ENCODE results near the gene KRTCAP2.
"Not testable (repeated sequence)": the region's sequence is repeated elsewhere in the genome, so short reads cannot be mapped to it uniquely, and the experiment has no call there.

KRTCAP2 gene

GRCh38 chr1:155198547-155198906, 25.4 kb upstream of the KRTCAP2 start:
- no peak for DNase-seq

DNA sequence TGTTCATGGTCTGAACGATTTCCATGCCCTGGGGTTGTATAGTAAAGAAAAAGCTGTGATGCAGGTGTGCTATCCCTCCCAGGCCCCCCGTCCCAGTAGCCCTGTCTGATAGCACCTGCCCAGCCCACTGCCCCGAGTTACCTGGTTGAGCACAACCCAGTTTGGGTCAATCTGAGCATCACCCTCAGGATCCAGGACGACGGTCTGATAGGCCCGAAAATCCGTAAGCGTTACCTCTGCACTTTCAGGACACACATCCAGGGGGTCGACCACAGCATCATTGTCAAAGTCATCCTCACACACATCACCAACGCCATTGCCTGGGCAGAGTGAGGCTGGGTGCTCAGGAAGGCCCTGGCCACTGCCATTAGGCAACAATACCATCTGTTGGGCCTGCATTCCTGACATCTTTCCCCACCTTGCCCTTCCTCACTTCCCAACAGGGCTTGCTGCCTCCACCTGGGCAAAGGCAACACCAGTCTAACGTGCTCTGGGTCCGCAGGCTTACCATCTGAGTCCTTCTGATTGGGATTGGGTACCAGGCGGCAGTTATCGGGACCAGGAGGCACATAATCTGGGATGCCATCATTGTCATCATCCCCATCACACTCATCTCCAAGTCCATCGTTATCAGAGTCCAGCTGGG, 24.9 kb upstream of the KRTCAP2 start:
- no peak for DNase-seq

DNA sequence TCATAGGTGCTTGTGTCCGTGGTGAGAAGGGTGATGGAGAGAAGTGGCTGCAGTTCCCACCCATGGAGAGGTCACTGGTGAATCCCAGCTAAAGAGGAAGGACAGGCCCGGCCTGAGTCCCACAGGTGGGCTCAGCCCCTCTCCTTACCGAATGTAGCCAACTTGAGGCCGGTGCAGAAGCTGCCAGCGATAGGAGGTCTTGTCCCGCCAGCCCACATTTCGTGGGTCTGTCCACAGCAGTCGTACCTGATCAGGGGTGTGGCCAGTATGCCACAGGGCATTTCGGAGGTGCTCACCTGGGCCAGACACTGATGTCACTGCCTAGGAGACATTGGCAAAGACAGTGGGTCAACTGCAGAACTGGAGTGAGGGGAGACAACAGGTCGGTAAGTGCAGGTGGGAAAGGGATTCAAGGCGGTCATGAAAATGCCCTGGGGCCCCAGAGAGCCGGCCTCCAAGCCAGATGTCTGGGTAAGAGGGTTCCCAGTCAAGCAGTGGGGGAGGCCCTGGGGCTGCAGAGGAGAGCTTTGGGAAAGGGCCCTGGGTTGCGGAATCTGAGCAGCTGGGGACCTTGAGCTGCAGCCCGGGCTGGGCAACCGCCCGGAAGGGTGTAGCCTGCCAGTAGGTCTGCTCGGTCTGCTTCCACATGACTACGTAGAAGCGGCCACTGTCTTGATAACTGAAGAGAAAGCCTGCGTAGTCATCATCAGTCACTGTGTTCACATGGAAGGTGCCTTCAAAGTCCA, 24.0 kb upstream of the KRTCAP2 start:
- no peak for DNase-seq

DNA sequence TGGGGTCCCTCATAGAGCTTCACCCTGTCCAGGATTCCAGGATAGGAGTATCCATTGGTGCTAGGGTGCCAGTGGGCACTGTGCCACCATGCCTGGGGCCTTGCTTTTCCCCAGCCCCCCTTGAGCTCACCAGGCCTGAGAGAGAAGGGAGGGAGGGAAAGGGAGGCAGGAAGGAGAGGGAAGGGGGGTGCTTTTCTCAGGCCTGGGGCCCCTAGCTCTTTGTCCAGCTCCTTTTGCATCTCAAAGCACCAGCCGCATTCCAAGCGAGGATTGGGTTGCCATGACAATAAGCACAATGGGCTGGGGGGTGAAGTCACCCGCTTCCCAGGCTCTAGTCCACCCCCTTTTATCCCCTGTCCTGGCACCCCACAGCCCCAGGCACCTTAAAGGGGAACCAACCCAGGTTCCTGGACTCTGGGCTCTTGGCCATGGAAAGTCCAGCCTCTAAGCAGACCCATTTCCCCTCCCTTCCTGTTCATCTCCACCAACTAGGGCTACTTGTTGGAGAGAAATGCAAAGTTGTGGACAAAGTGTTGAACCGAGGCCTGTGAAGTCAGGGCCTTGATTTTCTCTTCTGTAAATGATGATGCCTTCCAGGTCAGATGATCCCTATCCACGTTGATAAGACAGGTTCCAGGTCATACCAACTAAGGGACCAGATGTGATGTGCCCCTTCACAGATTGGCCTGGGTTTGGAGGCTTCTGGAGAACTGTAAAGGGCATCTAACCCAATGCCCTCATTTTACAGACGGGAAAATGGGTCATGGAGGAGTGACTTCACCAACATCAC, 23.2 kb upstream of the KRTCAP2 start:
- no peak for DNase-seq

- DNase-seq, result no peak
These were observed 22.3 kb upstream of the KRTCAP2 start for GRCh38 chr1:155195201-155196102.

DNA sequence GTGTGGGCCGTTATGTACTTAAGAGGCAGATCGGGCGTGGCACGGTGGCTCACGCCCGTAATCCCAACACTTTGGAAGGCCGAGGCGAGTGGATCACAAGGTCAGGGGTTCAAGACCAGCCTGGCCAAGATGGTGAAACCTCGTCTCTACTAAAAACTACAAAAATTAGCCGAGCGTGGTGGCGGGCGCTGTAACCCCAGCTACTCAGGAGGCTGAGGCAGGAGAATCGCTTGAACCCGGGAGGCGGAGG, 20.8 kb upstream of the KRTCAP2 start:
- DNase-seq, result not testable (repeated sequence)

- DNase-seq, result peak; percentile 89
These were observed 20.3 kb upstream of the KRTCAP2 start for GRCh38 chr1:155193275-155193990.

DNA sequence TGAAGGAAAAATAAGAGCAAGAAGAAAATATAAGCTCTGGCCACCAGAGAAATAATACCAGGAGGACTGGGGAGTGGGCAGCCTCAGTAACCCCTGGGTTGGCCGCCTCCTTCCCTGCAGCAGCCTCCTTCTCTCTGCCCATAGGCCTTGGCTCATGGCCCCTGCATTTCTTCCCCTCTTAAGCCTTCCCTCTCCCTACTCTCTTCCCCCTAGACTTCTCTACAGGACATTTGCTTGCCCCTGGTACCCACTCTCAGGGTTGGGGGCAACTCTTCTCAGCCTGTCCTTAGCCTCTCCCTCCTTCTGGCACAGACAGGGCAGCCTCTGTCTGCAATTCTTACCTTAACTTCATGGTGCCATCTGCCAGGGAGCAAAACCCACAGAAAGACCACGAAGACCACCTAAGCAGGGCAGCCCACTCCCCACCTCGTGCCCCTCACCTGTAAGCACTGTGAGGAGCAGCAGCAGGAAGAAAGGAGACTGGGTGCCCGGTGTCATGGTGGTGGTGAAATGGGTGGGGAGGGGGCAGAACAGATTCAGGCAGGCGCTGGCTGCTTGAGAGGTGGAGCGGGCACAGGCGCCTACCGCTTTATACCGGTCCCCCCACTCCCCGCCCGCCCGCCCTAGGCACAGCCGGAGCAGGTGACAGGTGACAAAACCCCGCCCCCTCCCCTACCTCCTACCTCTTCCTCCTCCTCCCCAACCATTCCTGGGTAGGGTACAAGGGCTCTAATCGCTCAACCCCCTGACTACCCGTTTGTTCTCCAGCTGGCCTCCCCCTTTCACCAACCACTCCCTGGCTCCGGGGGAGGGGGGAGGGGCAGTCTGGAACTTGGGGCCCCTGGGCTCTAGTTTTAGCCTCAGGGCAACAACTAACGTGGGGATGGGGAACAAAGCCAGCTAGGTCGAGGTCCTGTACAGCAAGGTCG, 19.5 kb upstream of the KRTCAP2 start:
- no peak for DNase-seq

DNA sequence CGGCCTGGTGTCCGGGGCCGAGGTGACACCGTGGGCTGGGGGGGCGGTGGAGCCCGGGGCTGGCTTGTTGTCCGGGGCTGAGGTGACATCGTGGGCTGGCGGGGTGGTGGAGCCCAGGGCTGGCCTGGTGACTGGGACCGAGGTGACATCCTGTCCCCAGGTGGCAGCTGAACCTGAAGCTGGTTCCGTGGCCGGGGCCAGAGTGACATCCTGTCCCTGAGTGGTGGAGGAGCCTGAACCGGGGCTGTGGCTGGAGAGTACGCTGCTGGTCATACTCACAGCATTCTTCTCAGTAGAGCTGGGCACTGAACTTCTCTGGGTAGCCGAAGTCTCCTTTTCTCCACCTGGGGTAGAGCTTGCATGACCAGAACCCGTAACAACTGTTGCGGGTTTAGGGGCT, 18.8 kb upstream of the KRTCAP2 start:
- no peak for DNase-seq

GRCh38 chr1:155189926-155190325, 16.8 kb upstream of the KRTCAP2 start:
- not testable (repeated sequence) for DNase-seq

DNA sequence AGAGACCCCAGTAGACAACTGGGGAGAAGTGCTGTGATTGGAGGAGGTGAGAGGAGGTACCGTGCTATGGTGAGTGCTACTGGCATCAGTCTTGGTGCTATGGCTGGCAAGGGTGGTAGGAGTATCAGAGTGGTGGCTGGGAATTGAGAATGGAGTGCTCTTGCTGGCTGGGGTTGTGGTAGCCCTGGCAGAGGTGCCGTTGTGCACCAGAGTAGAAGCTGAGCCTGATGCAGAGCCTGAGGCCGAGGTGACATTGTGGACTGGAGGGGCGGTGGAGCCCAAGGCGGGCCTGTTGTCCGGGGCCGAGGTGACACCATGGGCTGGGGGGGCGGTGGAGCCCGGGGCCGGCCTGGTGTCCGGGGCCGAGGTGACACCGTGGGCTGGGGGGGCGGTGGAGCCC, 15.2 kb upstream of the KRTCAP2 start:
- no peak for DNase-seq

DNA sequence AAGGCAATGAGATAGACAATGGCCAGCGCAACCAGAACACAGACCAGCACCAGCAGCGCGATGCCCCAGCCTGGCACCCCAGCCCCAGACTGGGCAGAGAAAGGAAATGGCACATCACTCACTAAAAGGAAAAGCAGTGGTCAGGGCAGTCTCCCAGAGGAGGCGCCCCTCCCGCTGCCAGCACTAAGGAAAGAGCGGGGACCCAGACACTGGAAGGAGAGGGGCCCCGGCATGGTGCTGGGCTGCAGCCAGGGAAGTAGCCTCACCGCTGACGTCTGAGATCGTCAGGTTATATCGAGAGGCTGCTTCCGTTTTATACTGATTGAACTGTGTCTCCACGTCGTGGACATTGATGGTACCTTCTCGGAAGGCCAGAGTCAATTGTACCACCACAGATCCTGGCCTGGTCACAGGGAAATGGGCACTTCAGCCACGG, 14.4 kb upstream of the KRTCAP2 start:
- DNase-seq, result no peak

DNA sequence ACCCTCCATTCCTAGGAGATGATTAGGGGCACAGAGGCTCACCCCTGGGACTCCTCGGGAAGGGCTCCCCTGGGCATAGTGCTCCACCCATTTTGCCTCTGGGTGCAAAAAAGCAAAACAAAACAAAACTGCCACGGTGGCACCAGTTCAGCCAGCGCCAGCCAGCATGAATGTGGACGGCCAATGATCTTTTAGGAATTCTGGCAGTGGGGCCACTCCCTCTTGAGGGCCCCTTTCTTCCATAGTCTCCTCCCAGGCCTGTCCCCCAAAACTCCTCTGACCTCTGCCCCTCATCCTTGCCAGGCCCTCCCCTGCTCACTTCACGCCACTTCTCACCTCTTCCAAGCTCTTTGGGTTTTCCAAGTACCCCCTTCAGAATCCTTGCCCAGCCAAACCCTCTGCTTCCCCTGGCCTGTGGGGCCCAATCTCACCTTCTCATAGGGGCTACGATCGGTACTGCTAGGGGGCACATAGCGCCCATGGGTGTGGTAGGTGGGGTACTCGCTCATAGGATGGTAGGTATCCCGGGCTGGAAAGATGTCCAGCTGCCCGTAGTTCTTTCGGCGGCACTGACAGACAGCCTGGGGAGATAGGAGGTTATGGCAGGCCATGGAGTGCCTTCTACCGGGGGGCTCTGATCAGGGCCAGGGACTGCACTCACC, 13.8 kb upstream of the KRTCAP2 start:
- DNase-seq, result no peak

- no peak for DNase-seq
These were observed 13.1 kb upstream of the KRTCAP2 start for GRCh38 chr1:155186067-155186793.

DNA sequence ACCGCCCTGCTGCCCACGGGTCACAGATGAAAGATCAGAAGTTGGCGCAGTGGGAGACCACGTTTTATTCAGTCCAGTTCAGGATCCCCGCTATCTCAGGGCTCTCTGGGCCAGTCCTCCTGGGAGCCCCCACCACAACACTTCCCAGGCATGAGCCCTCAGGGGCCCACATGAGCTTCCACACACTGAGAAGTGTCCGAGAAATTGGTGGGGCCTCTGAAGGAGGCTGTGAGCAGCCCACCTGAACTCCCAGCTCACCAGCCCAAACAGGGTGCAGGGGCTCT, 12.6 kb upstream of the KRTCAP2 start:
- no peak for DNase-seq

DNA sequence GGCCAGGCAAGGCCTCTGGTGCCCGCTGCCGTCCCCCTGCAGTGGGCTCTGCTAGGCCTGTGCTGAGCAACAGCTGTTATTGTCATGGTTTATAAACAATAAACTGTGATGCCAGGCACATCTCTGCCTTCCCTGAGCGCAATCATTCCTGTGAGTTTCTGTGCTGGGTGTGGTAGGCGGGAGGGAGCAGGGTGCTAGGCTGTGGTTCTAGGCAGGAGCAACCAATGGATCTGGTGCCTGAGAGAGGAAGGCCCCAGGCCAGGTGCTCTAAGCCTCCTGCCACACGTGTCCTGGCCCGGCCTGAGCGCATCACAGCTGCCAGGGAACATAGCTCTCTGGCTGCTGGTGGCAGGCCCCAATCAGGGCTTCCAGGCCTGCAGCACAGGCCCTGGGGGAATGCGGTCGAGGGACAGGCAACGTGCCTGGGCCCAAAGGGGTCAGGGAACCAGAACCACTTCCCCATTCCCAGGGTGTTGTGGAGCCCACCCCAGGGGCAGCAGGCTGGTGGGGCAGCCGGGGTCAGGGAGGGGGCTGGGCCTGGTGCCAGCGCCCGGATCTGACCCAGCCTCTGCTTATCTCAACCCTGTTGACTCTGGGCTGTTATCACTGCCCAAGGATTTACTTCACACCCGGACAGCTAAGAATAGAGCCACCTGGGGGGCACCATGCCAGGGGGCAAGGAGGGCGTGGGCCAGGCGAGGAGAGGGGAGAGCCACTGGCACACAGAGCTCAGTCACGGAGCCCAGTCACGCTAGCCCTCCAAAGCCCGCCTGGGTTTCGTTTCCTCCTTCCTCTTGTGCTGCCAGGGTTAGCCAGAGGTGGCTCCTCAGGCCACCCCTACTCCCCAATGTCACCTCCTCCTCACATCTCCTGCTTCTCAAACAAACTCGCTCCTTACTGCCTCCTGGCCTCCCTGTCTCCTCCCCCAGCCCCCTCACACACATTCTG, 12.0 kb upstream of the KRTCAP2 start:
- no peak for DNase-seq

- DNase-seq, result no peak
These were observed 11.3 kb upstream of the KRTCAP2 start for GRCh38 chr1:155184351-155184811.

DNA sequence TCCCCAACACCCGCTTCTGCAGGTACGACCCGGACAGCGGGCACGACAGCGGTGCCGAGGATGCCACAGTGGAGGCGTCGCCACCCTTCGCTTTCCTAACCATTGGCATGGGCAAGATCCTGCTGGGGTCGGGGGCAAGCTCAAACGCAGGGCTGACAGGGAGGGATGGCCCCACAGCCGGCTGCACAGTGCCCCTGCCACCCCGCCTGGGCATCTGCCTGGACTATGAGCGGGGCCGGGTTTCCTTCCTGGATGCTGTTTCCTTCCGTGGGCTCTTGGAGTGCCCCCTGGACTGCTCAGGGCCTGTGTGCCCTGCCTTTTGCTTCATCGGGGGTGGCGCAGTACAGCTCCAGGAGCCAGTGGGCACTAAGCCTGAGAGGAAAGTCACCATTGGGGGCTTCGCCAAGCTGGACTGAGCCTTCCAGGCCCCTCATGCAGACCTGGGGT, 10.7 kb upstream of the KRTCAP2 start:
- no peak for DNase-seq

- DNase-seq, result no peak
These were observed 9.0 kb upstream of the KRTCAP2 start for GRCh38 chr1:155182052-155182550.

Measured in activated CD4-positive, alpha-beta T cell treated with anti-CD3 and anti-CD28 coated beads, Interleukin-10, Interleukin-2, amounts not matched to agents 100 ng/mL and 50 ng/mL, durations not matched to agents 16 hours and 8 hours (primary cell).